GM13976 (cell line): Measurements from ENCODE around the gene LRRC8D.
A peak's percentile ranks its signal among the peaks of the same experiment; 100 is the strongest.

Source experiments
- DNase-seq: peaks from one replicate; pipeline ENCODE4 v3.0.0; 2012; ENCODE audit warnings: low spot score
- in situ Hi-C: fragments of 300-500 bp; cut with MboI; formaldehyde crosslinking; loops from one replicate; pipeline ENCODE4 v1.12.0; 2022; ENCODE audit warnings: low sequenced_read_pairs, mixed read lengths, inconsistent platforms; ENCODE audit not compliant: unreplicated experiment
- TF ChIP-seq, protein P1 (sequence below): IDR thresholded peaks from 2 replicates; pipeline ENCODE4 v1.5.1; 2012; ENCODE audit warnings: borderline replicate concordance, mild to moderate bottlenecking; ENCODE audit not compliant: insufficient read depth; ENCODE audit errors: extremely low read depth, missing control alignments, control extremely low read depth

LRRC8D gene

DNA sequence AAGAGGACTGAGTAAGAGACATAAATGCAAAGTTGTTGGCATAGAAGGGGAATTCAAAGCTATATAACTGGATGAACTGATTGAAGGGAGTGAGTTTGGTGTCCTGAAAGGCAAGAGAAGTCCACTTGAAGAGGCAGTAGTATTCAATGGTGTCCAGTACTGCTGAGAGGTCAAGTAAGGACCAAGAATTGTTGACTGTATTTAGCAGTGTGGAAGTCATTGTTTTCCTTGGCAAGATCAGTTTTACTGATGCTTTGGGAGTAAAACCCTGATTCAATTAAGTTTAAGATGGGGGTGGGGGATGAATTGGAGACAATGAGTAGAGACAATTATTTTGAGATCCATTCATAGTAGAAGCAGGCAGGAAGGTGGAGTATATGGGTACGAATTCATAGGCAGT is 5.8 kb upstream of the LRRC8D start:
- in situ Hi-C loops: no loop called here
- TF ChIP-seq, protein P1, sequence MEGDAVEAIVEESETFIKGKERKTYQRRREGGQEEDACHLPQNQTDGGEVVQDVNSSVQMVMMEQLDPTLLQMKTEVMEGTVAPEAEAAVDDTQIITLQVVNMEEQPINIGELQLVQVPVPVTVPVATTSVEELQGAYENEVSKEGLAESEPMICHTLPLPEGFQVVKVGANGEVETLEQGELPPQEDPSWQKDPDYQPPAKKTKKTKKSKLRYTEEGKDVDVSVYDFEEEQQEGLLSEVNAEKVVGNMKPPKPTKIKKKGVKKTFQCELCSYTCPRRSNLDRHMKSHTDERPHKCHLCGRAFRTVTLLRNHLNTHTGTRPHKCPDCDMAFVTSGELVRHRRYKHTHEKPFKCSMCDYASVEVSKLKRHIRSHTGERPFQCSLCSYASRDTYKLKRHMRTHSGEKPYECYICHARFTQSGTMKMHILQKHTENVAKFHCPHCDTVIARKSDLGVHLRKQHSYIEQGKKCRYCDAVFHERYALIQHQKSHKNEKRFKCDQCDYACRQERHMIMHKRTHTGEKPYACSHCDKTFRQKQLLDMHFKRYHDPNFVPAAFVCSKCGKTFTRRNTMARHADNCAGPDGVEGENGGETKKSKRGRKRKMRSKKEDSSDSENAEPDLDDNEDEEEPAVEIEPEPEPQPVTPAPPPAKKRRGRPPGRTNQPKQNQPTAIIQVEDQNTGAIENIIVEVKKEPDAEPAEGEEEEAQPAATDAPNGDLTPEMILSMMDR: no peak
- no peak for DNase-seq

DNA sequence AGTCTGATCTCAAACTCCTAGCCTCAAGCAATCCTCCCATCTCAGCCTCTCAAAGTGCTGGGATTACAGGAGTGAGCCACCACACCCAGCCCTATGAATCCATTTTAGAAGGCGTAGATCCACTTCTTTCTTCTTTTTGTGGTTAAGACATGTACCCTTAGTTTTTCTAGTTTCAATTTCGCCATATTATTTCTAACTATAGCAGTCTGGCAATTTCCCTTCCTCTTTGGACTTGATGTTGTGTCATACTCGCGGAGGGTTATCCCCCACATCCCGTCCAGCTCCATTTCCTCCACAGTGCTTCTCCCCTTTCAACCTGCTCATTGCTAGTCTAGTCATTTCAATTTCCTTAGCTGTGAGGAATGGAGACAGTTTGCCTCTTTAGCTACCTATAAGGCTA is 5.2 kb upstream of the LRRC8D start:
- no peak for DNase-seq
- in situ Hi-C loops: no loop called here
- TF ChIP-seq, protein P1: no peak

DNA sequence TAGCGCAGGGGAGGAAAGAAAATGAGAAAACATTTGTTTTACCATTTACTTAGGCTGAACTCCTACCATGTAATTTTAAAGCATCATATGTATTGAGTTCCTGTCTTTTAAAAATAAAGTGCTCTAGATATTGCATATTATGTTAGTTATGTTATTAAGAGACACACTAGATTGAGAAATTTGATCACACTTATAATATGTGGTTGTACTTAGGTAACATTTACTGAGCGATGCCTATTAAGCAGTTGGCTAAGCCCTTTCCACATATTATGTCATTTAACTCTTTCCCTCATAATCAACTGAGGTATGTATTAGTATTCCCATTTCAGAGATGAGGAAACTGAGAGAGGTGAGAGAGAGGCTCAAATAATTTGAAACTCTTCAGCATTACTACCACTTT is 4.5 kb upstream of the LRRC8D start:
- DNase-seq: no peak
- TF ChIP-seq, protein P1: no peak
- in situ Hi-C loops: no loop called here

DNA sequence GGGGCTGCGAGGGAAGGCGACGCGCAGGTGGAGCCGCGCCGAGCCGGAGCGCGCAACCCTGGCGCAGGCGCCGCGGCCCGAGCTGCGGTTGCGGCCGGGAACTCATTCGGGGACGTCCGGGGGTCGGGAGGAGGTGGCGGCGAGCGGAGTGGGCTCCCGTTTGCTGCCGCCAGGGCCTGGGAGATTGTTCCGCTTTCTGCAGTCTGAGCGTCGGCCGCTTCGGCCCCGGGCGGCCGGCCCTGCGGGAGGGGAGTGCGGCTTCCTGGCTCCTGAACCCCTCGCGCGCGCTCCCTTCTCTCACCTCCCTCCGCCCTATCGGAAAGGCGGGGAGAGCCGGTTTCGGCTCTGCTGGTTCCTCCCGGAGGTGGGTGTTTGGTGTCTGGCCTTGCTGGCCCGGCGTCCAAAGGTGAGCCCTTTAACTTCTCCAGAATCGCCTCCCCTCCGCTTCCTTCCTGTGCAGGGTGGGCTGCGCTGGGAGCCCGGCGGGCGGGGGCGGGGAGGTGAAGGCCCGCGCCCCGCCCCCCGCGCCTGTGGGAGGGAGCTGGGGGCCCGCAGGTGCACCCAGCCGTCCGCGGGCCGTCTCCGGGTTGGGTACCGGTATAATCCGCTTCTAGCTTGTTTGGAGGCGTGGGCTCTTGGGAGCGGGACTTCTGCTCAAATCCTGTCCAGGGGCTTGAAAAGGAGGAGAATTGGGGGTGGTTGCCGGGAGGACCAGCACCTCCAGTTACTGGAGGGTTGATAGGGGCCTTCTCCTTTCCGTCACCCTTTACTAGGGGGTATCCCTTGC is 683 bp downstream of the LRRC8D start:
- TF ChIP-seq, protein P1: no peak
- in situ Hi-C loops: no loop called here
- peak; percentile 81 for DNase-seq

DNA sequence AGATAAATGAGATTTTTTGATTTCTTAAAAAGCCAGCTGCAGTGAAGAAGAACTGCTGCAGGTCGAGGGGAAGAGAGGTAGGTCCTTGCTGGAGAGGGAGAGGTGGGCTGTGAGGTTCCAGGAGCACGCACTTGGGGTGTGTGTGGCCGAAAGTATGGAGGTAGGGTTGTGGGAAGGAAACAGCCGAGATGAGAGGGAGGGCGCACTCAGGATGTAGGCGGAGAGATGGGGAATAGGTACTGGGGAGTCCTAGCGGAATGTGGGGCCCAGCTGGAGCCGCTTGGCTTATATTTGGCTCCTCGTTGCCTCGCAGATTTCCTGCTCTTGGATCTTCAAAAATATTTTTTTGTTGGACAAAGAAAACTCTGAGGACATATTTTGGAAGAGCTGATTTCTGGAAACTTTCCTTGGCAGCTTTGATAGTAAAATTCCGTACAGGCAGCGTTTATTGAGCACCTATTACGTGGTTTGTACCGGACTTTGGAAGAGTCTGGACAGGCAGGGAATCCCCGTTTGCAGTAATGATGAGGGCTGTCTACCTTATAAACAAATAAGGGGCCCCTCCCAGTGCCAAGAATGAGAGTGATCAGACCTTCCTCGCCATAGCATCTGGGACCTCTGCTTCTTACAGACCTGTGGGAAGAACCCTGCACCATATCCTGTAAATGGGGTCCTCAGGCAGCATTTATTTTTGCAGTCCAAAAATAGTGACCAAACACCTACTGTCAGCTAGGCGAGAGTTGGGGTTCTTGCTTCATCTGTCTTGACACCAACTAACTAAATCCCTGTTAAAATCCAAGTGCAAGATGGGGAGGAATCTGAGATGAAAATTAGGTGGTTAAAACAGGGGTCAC is 1.5 kb downstream of the LRRC8D start:
- in situ Hi-C loops: no loop called here

DNA sequence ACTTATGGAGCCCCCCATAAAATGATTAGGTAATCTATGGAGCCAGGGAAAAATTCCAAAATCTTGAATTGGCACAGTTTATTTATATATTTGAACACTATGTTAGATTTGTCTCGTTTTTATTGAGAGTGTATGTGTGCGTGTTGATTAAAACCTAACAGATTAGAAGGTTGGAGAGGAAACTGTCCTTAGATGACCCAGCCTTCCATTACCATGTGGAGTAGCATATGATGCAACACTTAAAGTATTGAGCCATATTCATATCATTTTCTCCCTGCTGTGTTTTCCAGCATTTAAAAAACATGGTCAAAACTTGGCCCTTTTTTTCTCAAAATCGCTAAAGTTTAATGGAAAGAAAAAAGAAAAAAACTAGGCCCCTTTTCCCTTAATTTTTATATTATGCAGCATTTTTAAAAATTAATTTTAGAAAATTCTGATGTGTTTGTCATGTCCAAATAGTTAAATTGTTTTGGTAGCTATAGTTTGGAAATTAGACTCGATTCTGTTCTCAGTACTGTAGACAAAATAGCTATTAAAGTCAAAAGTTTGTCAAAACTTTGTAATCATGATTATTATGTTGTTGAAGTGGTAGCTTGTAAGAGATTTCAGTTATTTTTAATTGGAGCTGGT is 2.3 kb downstream of the LRRC8D start:
- DNase-seq: no peak
- in situ Hi-C loops: no loop called here
- TF ChIP-seq, protein P1: no peak

More for the DNA sequence above, 1.5 kb downstream of the LRRC8D start:
- DNase-seq: no peak
- TF ChIP-seq, protein P1: no peak
